COR-L47 (cell line): ENCODE results near the gene LY86.

Experiments
- DNase-seq: peaks from one replicate; lab custom pipeline; 2025; lab: John Stamatoyannopoulos, UW

LY86 gene

DNA sequence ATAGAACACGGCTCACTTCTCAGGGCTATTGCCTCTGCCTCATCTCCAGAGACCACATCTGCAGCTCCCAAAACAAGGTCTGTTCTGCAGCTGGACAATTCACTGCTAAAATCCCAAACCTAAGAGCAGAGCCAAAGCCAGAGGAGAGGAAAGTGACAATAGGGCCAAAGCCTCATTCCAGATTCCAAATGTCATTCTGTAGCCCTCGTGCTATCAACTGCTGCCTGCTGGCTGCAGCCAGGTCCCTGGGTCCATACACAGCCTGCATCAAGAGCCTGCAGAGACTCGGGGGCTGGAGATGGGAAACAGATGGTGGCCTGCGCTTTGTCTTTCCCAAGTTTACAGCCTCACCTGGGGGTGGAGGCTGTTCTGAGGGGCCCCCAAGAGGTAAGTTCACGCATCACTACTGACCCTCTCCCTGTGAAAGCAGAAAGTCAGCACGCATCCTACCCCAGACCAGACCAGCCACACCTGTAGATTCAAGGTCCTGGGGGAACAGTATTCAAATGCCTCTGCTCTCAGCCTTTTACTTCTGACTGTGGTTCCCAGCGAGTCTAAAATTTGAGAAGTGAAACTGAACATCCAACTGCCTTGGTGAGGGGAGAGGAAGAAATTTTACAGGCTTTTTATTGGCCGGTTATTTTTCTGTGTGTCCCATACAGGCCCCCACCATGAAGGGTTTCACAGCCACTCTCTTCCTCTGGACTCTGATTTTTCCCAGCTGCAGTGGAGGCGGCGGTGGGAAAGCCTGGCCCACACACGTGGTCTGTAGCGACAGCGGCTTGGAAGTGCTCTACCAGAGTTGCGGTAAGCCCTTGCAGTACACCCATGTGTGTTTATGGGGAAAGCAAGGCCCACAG is at the start of gene LY86:
TSS of gene LY86 (plus strand) at position 657 of the 860 bp plus-strand sequence. CDS start at position 672, 15 bp downstream.
- no peak for DNase-seq

GRCh38 chr6:6539036-6539435 is 49.5 kb upstream of the LY86 start:
- no peak for DNase-seq

- DNase-seq, result no peak
Measured at GRCh38 chr6:6542357-6542756, 46.2 kb upstream of the LY86 start.

DNA sequence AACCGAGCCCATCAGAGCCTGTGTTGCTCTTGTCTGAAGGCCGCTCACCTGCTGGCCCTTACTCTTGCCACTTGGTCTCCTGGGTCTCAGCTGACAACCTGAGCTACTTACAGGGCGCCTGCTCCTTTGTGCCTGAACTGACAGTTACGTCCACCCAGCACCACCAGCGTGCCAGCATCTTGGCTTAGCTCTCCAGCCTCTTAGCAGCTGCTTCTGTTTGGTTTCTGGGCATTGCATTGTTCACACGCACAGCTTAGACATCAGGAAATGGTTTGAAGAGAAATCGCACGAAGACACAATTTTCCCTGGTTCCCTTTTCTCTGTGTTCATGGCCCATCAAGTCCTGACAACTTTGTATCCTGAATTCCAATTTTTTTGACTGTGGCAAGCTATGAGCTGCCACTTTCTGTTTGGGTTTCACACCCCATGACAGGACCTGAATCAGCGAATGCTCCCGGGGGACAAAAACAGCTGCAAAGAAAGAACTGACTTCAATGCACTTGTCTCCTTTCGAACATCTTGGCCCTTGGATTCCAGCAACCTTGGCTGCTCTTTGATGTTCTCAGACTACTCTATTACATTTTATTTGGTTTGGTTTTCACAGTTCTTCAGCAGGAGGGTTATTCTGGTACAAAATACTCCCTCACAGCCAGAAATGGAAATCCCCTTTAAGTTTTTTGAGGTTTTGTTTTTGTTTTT is 45.2 kb upstream of the LY86 start:
- no peak for DNase-seq

DNA sequence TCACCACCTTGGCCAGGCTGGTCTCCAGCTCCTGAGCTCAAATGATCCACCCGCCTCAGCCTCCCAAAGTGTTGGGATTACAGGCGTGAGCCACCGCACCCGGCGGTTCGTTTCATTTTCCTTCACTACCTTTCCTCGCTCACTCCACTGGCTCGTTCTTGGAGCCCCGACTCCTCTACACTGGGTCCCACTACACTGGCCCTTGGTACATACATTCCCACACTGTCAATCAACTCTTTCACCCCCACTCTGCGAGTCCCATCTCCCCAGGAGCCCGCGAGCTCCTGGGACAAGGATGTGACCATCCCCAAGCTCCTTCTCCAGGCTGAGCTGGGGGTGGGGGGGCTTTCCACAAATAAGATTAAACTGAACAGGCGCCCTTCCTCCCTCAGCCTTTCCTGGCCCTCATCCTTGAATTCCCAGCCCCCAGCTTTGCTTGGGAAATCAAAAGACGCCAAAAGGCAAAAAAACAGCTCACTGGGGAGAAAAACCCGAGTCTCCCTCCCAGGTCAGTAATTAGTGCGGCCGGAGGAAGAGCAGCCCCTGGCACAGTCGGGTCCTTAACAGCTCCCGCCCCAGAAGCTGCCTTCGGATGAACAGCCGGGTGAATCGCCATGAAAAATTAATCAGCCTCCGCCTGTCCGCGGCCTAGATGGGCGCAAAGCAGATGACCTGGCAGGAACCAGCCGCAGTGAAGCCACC is 42.8 kb upstream of the LY86 start:
- no peak for DNase-seq

DNA sequence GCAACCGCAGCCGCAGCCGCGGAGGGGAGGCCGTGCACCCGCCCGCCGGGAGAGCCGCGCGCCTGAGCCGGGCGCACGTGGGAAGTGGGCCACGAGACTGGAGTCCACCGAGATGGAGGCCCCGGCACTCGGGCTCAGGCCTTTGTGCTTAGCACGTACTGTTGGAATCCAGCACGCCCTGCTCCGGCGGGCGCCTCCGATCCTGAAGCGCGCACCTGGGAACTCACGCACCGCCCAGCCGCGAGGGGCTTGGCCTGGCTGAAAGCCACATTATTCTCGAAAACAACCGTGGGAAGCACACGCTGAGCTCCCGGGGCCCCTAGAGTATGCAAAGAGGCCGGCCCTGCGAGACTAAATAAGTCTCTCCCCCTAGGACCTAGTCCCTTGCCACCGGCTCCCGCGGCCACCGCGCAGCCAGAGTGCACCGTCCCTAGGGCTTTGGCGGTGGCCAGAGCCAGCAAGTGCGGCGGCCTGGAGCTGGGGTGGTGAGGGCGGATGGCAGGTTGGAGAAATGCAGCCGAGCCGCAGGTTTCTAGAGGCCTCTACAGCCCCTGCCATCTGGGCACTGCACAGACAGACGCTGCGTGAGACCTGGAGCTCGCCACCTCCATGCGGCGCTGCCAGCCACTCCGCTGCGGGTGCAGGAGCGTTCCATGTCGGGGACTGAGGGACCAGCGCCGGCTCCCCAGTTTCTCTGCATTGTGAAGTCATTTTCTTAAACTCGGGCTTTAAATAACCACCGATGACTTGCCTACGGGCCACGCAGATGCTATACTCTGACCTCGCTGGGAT is 42.0 kb upstream of the LY86 start:
- peak; percentile 43 for DNase-seq

DNA sequence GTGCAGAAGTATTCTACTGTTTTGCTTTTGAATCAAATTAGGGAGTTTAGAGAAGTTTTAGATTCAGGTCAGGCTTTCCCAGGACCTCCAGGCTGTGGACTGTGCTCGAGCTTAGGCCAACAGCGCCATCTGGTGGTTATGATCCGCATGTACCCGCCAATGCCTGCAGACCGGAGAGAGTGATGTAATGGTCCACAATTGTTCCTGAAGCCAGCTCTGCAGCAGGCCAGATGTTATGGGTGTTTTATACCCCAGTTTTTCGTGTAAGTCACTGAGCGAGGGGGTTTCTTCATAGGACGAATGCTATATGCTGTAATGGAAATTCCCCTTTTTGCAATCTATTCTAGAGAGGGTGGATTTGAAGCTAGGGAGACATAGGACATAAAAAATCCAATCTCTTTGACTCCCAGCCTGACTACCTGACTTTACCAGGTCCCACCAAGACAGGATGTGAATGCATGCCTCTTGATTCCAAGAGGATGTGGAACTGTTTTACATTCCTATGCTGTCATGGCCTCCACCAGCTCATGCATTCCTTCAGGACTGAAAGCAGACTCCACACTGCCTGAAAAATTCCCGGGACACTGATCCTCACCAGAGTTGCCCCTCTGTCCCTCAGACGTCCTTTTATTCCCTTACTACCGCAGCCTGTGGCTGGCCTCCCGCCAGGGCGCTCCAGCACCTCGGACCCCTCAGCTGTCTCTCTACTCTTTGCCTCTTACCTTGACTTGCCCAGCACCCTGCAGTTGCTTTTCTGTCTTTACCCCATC is 41.2 kb upstream of the LY86 start:
- peak; percentile 79 for DNase-seq

DNA sequence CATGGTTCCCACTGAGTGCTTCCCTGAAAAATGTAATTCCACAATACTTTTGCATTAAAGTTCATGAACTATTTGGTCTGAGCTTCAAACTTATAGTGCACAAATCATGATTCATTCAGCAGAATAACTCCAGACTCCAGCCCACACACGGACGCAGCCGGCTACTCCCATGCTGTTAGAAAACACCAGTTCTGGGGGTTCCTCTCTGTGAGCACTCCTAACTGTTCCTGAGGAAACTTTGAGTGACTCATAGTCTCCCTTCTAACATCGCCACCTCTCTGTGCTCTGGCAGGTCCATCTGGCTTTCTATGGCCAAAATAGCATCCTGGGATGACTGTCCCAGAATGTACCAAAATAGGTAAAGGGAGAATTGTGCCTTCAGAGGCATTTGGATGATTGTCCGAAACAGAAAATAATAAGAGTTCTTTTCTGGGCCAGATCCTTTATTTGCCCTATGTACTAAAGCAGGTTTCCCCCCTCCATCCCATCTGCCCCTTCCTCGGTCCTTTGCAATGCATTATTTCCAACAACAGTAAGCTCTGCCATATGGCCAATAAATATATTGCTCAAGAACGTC is 32.3 kb upstream of the LY86 start:
- no peak for DNase-seq

DNA sequence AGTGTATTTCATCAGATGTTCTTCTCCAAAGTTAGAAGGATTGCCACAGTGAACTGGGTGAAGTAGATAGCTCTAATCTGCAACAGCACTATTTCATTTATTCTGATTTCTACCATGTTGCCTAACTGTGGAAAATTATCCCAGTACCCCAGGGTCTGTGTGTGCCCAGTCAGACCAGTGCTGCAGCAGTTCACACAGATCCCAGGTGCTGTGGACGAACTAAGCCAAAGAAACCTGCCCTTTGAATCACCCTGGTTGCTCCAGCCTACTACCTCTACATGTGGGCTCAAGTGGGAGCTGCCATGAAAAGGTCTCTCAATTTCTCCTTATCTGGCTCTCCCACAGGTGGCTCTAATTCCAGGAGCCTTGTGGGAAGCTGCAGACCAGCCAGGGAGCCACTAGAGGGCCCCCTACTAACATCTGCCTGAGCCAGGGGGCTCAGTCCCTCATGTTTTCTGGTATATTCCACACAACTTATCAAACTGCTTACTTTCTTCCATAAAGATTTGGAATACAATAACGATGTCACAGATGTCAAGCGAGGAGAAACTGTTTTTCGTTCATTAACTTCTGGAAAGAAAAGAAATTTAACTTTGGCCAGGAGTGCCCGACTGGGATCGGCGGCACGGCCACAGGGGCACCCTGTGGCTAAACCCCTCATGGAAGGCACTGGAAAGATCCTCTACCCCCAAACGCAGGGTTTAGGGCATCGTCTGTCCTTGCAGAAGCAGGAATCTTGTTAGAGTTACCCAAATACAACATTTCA is 31.6 kb upstream of the LY86 start:
- DNase-seq, result peak; percentile 35

DNA sequence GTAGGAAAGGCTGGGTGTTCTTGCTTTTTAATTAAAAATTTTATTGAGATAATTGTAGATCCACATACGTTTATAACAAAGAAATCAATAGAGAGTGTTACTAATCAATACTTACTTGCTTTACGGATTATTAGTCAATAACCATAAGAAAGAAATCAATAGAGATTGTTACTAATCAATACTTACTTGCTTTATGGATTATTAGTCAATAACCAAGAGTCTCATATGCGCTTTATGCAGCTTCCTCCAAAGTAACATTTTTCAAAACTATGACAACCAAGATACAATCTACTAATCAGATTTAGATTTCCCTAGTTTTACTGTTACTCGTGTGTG is 31.0 kb upstream of the LY86 start:
- no peak for DNase-seq

DNA sequence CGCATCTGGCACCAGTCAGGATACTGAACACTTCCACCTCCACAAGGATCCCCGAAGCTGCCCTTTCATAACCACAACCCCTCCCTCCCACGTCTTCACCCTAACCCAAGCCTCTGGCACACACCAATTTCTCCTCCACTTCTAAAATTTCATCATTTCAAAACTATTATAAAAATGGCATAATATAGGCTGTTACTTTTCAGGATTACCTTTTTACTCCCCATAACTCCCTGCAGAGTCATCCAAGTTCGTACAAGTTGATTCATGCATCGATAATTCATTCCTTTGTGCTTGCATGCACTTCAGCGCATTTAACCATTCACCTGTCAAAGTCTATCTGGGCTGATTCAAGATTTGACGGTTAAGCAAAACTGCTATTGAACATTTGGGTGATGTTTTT is 30.6 kb upstream of the LY86 start:
- DNase-seq, result no peak

- DNase-seq, result no peak
Measured at GRCh38 chr6:6559994-6560570, 28.4 kb upstream of the LY86 start.

DNA sequence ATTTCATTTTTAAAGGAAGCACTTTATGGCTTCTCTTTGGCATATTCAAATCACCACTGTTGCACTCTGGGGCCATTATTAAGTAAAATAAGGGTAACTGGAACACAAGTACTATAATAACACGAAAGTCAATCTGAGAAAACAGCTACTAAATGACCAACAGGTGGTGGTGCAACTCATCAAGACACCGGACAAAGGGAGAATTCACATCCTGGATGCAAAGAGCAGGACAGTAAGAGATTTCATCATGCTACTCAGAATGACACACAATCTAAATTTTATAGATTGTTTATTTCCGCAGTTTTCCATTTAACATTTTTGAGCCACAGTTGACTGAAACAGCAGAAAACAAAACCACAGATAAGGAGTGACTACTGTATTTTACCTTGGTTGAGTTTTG is 27.6 kb upstream of the LY86 start:
- no peak for DNase-seq

GRCh38 chr6:6564154-6564553 is 24.4 kb upstream of the LY86 start:
- DNase-seq, result no peak

- DNase-seq, result peak; percentile 6
Measured at GRCh38 chr6:6565069-6565468, 23.5 kb upstream of the LY86 start.

- DNase-seq, result no peak
Measured at GRCh38 chr6:6565488-6565887, 23.0 kb upstream of the LY86 start.

- no peak for DNase-seq
Measured at GRCh38 chr6:6566766-6567165, 21.8 kb upstream of the LY86 start.

- DNase-seq, result no peak
Measured at GRCh38 chr6:6569096-6569810, 19.3 kb upstream of the LY86 start.

DNA sequence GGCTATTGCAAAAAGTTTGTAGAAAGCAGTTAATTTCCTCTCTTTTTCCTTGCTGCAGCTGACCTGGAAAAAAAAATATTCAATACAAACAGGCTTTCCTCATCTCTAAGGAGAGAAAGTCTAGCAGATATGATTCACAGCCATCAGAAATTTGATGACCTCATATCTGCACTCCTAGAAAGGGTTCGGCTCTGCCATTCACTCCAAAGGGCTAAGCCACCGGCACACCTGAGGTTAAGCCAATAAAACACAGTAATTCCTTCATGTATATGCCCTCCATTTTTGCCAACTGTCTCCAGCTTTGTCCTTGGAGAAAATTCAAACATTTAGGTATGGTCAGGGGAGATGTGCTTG is 18.7 kb upstream of the LY86 start:
- no peak for DNase-seq
